SU-DHL-6 (cell line): Measurements from ENCODE around the gene TTF1.

Experiments used
- CTCF ChIP-seq: fragments of 200-600 bp; sonication (generic); IDR thresholded peaks from one replicate; pipeline ENCODE4 v1.5.1; 2017; ENCODE audit warnings: antibody characterized with exemption, mild to moderate bottlenecking, low read length, moderate library complexity; ENCODE audit not compliant: insufficient read depth, poor library complexity, severe bottlenecking
- EZH2phosphoT487 ChIP-seq: fragments of 200-600 bp; sonication (generic), shearing (Covaris generic); conservative IDR thresholded peaks from 2 replicates; pipeline ENCODE4 v1.6.1; 2018; ENCODE audit warnings: mild to moderate bottlenecking, antibody characterized with exemption, low read length, moderate library complexity, mixed read lengths

- TF ChIP-seq CTCF (no peak), EZH2phosphoT487 (no peak)
These were observed 11.1 kb downstream of the TTF1 start for GRCh38 chr9:132395560-132395959.
